ENCODE results near the gene ADCY2.

ADCY2 gene

DNA sequence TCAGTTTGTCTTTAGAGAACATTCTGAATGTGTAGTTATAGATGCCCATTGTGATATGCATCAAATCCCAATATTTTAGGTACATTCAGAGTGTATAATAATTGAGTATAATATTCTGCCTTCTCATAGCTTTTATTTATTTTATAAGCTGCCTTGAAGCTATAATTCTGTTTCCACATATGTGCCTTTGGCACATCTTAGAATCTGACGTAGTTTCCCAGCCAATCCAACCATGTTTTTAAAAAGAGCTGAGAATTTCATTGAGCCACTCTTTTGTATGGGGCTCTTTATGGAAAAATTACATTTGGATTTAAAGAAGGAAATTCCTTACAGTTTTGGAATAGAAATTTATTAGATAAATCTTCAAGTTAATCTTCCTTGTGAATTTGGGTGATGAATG is 65.4 kb downstream of the ADCY2 start:
- Mint-ChIP-seq H3K27ac (no peak overlapping the region), H3K27me3 (no peaks in the 10 kb centered on the region), H3K9me3 (no peaks in the 10 kb centered on the region), H3K4me1 (no peaks in the 10 kb centered on the region), H3K36me3 (no peaks in the 10 kb centered on the region), H3K4me3 (no peak overlapping the region)

DNA sequence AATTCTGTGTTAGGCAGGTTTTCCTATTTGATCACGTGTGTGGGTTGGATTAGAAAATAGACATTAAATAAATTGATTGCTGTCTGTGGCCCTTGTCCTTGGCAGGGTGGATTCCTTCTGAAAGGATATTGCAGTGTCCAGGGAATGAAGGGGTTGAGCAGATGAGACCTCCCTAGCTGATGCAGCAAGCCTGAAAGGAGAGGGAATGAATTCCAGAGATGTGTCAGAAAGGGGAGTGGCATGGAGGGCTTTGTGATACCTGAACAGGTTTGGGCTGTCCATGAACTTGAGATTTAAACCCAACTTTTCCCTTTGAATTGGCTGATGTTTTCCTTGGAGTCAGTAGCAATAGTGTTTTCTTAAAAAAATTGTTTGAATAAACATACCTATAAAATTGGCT is 66.8 kb downstream of the ADCY2 start:
- Mint-ChIP-seq H3K27ac (no peak overlapping the region), H3K27me3 (no peaks in the 10 kb centered on the region), H3K36me3 (no peaks in the 10 kb centered on the region), H3K4me1 (no peaks in the 10 kb centered on the region), H3K4me3 (no peak overlapping the region), H3K9me3 (peaks cover under 1% of the 10 kb centered on the region)

DNA sequence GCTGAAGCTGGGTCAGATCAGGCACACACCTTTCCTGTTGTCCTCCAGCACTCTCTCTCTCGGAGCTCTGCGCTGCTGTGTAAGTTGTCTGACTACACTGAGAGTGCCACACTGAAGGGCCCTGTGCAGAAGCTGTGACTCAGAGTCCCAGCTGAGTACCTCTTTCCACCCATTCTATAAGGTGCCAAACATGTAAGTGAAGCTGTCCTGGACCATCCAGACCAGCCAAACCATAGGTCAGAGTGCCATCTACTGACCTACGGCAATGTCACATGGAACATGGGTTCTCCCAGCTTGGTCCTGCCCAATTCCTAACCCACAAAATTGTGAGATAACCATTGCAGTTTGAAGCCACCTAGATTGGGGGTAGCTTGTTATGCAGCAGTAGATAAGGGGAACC is 68.2 kb downstream of the ADCY2 start:
- Mint-ChIP-seq H3K4me1 (no peaks in the 10 kb centered on the region), H3K27ac (no peak overlapping the region), H3K36me3 (no peaks in the 10 kb centered on the region), H3K27me3 (no peaks in the 10 kb centered on the region), H3K4me3 (no peak overlapping the region), H3K9me3 (peaks cover 5% of the 10 kb centered on the region)

DNA sequence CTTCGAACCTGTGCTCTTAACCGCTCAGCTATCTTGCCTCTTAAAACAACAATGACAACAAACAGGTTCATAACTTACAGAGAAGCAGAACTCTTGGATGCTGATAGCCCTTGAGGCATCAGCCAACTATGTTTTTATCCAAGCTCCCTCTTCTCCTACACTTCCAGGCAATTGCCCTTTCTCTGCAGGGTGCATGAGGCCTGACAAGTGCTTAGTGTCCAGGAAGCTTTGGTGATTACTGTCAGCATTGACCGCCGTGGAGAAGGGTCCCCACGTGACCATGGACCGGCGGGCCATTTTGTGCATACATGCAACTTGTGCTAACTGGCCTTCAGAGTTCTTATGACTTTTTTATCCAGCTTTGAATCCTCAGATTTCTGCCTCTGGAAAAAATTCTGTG is 71.2 kb downstream of the ADCY2 start:
- H3K27me3 Mint-ChIP-seq, result no peaks in the 10 kb centered on the region
- H3K9me3 Mint-ChIP-seq, result peaks cover 9% of the 10 kb centered on the region
- no peaks in the 10 kb centered on the region for H3K4me1 Mint-ChIP-seq
- no peak overlapping the region for H3K27ac Mint-ChIP-seq
- no peaks in the 10 kb centered on the region for H3K36me3 Mint-ChIP-seq
- H3K4me3 Mint-ChIP-seq, result no peak overlapping the region

DNA sequence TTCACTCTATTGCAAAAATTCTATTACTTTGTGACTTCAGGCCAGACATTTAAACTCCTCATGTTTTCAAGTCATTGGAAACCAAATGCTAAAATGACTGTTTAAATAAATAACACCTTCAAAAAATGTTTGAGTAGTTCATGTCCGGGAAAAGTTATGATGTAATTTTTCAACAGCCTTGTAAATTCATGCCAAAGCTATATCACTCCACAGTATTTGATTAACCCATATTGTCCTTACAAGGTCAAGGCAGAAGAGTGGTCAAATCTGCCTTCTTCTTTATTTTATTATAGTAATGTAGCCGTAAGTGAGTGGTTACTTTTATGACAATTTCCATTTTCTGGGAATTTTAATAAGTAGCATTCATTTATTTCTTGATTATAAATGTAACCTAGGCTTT is 72.8 kb downstream of the ADCY2 start:
- Mint-ChIP-seq H3K4me3 (no peak overlapping the region), H3K27me3 (no peaks in the 10 kb centered on the region), H3K27ac (no peak overlapping the region), H3K4me1 (no peaks in the 10 kb centered on the region), H3K9me3 (peaks cover 10% of the 10 kb centered on the region), H3K36me3 (no peaks in the 10 kb centered on the region)

DNA sequence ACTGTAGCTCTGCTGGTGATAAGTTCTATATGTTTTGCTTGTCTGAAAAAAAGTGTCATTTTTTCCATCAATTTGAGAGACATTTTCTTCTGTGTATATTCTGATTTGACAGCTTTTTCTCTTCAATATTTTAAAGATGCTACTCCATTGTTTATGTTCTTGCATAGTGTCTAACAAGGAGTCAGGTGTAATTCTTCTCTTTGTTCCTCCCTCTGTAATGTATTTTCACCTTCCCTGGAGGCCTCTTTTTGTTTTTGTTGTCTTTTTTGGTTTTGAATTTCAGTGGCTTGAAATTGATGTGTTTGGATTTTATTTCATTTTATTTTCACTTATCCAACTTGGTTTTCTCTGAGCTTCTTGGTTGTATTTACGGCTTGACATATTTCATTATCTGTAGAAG is 75.8 kb downstream of the ADCY2 start:
- peaks cover 10% of the 10 kb centered on the region for H3K9me3 Mint-ChIP-seq
- H3K4me1 Mint-ChIP-seq, result no peaks in the 10 kb centered on the region
- H3K4me3 Mint-ChIP-seq, result no peak overlapping the region
- H3K27me3 Mint-ChIP-seq, result no peaks in the 10 kb centered on the region
- no peaks in the 10 kb centered on the region for H3K36me3 Mint-ChIP-seq
- H3K27ac Mint-ChIP-seq, result no peak overlapping the region

DNA sequence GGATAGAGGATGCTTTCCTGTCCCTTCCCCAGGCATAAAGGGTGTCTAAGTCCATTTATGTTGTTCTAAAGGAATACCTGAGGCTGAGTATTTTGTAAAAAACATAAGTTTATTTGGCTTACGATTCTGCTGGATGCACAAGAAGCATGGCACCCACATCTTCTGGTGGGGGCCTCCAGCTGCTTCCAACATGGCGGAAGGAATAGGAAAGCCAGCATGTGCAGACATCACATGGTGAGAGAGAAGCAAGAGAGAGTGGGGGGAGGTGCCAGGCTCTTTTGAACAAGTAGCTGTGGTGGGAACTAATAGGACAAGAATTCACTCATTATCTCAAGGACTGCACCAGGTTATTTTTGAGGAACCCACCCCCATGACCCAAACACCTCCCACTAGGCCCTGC is 77.2 kb downstream of the ADCY2 start:
- no peak overlapping the region for H3K27ac Mint-ChIP-seq
- H3K4me3 Mint-ChIP-seq, result no peak overlapping the region
- H3K4me1 Mint-ChIP-seq, result no peaks in the 10 kb centered on the region
- H3K27me3 Mint-ChIP-seq, result no peaks in the 10 kb centered on the region
- peaks cover 7% of the 10 kb centered on the region for H3K9me3 Mint-ChIP-seq
- no peaks in the 10 kb centered on the region for H3K36me3 Mint-ChIP-seq

DNA sequence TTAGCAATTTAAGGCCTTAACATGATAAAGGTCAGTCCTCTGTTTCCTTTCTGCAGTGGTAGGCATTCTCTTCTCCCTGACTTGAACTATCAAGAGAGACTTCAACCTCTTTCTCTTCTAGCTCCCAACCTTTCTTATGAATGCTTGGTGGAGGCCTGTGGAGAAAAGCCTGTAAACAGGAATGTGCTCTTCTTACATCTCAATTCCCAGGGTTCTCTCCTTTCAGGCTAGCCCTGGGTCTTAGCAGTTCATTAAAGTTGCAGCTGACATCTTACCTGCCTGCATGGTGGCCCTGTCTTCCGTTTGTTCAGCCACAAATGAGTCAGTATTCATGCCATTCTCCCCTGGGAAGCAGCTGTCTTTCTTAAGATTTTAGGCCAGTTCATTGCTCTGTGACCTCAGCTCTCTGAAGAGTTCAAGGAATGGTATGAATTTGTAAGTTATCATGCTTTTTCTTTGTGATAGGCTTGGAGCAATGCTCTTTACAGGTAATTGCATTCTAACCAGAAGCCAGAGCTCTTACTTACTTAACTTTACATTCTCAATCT is 77.8 kb downstream of the ADCY2 start:
- H3K9me3 Mint-ChIP-seq, result peaks cover 5% of the 10 kb centered on the region
- H3K4me3 Mint-ChIP-seq, result no peak overlapping the region
- H3K36me3 Mint-ChIP-seq, result no peaks in the 10 kb centered on the region
- H3K4me1 Mint-ChIP-seq, result no peaks in the 10 kb centered on the region
- no peak overlapping the region for H3K27ac Mint-ChIP-seq
- no peaks in the 10 kb centered on the region for H3K27me3 Mint-ChIP-seq

DNA sequence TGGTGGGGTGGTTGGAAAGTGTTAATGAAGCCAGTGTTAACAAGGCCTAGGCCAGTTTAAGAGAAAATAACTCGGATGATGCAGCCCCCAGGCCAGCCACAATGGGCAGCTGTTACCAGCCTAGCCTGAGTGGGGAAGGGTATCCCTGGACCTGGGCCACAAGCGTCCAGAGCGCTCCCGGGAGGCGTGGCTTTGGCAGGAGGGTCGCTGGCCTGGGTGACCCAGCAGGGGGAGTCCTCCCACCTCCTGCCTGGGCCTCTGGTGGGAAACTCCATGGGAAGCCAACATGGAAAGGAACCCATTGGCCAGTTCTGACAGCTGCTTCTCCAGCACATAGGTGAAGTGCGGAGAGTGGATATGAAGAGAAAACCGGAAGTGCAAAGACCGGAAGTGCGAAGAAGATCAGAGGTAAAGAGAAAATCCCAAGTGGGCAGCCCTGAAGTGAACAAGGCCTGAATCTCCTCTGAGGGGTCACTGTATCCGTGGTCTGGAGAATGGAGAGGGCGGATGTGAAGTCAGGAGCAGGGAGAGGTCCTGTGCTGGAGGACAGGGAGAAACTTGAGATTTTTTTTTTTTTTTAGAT is 79.0 kb downstream of the ADCY2 start:
- Mint-ChIP-seq H3K36me3 (no peaks in the 10 kb centered on the region), H3K9me3 (peaks cover 5% of the 10 kb centered on the region), H3K4me1 (no peaks in the 10 kb centered on the region), H3K27ac (no peak overlapping the region), H3K4me3 (no peak overlapping the region), H3K27me3 (no peaks in the 10 kb centered on the region)

DNA sequence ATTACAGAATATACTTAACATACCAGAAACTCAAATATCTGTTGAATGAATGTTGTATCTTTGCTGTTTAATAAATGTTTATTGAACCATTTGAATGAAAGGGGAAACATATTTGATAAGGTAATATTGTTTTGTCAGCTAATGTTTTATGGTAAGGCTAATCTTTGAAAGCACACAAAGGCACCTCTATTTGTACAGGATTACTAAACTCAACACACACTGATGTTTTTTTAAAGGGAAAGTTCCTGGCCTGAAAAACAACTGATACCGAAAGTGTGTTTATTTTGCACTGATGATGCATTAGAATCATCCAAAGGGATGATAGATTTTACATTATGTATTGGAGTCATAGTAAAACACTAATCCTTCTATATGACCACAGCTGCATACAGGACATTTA is 82.5 kb downstream of the ADCY2 start:
- Mint-ChIP-seq H3K9me3 (no peaks in the 10 kb centered on the region), H3K27ac (no peak overlapping the region), H3K4me3 (no peak overlapping the region), H3K4me1 (no peaks in the 10 kb centered on the region), H3K36me3 (no peaks in the 10 kb centered on the region), H3K27me3 (no peaks in the 10 kb centered on the region)

DNA sequence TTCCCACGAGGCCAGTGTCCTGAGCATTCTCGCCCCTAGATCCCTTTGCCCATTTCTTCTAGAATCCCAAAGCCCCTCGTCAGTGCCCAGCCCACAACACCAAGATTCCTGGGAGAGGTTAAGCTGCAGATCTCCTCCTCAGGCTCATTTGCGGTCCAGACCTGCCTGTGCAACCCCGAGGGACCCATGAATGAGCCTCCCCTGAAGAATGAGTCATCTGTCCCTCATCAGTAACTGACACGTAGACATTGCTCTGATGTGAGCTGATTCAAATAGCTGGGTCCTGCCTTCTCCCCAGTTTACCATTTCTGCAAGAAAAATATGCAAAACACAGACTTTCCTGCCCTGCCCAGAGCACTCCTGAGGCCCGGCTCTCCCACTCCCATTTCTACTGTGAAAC is 92.8 kb downstream of the ADCY2 start:
- H3K27me3 Mint-ChIP-seq, result peaks cover 5% of the 10 kb centered on the region
- H3K36me3 Mint-ChIP-seq, result no peaks in the 10 kb centered on the region
- H3K27ac Mint-ChIP-seq, result no peak overlapping the region
- H3K4me1 Mint-ChIP-seq, result no peaks in the 10 kb centered on the region
- peaks cover 10% of the 10 kb centered on the region for H3K9me3 Mint-ChIP-seq
- no peak overlapping the region for H3K4me3 Mint-ChIP-seq

DNA sequence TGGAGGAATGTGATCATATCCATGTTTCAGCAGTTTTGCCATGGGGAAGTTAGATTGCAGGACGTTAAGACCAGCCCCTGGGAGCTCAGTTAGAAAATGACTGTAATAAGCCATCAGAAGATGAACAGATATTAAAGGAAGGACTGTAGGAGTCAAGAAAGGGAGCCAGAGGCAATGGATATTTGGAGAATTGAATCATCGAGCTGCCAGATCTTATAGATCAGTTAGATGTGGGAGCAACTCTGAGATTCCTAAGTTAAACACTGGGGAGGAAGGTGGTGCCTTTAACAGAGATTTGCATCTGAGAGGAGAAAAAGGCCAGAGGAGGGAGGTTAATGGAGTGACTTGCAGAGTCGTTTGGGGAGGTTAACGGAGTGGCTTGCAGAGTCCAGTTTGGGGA is 96.4 kb downstream of the ADCY2 start:
- peaks cover 2% of the 10 kb centered on the region for H3K27me3 Mint-ChIP-seq
- H3K4me1 Mint-ChIP-seq, result no peaks in the 10 kb centered on the region
- no peak overlapping the region for H3K4me3 Mint-ChIP-seq
- H3K27ac Mint-ChIP-seq, result no peak overlapping the region
- H3K9me3 Mint-ChIP-seq, result peaks cover 10% of the 10 kb centered on the region
- no peaks in the 10 kb centered on the region for H3K36me3 Mint-ChIP-seq

DNA sequence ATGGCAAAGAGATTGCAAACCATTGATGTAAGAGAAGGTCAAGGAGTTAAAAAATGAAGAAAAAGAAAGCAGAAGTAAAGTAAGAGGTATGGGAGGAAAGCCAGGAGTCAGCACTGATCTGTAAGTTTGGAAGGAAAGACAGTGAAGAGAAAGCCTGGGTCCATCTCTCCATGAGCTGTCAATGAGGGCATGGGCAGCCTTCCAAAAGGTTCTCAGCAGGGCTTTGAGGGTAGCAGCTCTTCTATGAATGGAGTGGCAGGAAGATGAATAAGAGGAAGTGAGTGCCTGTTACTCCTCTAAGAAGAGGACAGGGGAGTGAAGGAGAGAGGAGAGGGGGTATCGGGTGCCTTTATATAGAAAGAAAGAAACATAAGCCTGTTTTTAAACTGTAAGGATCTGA is 97.1 kb downstream of the ADCY2 start:
- Mint-ChIP-seq H3K4me3 (no peak overlapping the region), H3K9me3 (peaks cover 10% of the 10 kb centered on the region), H3K4me1 (no peaks in the 10 kb centered on the region), H3K27ac (no peak overlapping the region), H3K36me3 (no peaks in the 10 kb centered on the region), H3K27me3 (peaks cover 2% of the 10 kb centered on the region)

DNA sequence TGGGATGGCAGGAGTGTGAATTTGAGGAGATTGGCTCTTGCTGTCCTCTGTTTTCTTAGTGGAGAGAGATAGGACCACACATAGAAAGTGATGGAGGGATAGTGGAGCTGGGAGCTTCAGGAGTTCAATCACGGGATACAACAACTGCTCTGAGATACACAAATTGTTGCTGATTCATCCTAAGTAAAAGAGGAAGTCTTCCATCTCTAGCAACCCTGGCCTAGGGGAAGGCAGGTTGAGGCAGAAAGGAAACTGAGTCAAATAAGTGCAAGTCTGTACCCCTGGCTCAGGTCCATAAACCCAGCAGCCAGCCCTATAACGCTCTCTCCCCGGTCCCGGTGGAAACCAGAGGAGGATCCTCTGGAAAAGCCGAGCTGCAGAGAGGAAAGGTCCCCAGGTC is 97.7 kb downstream of the ADCY2 start:
- peaks cover 2% of the 10 kb centered on the region for H3K27me3 Mint-ChIP-seq
- H3K9me3 Mint-ChIP-seq, result peaks cover 10% of the 10 kb centered on the region
- no peaks in the 10 kb centered on the region for H3K36me3 Mint-ChIP-seq
- no peaks in the 10 kb centered on the region for H3K4me1 Mint-ChIP-seq
- H3K4me3 Mint-ChIP-seq, result no peak overlapping the region
- no peak overlapping the region for H3K27ac Mint-ChIP-seq

DNA sequence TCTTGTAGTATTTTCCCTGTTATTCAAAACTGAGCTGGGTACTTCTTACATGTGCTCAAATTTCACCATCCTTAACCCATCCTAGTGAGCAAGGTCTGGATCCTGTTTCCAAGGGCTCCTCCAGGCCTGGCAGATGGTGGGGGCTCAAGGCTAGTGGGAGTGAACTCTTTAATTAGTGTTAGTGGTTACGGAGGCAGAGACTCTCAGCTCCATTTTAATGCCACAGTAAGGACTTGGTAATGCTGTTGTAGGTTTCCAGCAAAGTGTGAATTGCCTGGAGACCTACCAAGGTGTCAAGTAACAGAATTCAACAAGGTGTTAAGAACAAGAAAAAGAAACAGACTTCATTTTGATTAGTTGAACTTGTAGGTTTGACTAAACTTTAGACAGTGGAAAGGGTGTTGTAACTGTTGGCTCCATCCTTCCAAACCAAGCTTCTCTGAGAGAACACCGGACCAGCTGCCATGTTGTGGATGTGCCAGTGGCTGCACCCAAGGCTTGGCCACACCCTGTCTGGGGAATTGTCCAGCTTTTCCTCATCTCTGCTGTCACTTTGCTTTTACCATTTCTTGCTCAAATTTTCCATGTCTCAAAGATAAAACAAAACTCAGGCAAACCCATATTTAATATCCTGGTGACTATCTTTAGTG is 98.7 kb downstream of the ADCY2 start:
- no peak overlapping the region for H3K27ac Mint-ChIP-seq
- H3K4me1 Mint-ChIP-seq, result no peaks in the 10 kb centered on the region
- peaks cover 3% of the 10 kb centered on the region for H3K9me3 Mint-ChIP-seq
- no peaks in the 10 kb centered on the region for H3K36me3 Mint-ChIP-seq
- H3K4me3 Mint-ChIP-seq, result no peak overlapping the region
- no peaks in the 10 kb centered on the region for H3K27me3 Mint-ChIP-seq

DNA sequence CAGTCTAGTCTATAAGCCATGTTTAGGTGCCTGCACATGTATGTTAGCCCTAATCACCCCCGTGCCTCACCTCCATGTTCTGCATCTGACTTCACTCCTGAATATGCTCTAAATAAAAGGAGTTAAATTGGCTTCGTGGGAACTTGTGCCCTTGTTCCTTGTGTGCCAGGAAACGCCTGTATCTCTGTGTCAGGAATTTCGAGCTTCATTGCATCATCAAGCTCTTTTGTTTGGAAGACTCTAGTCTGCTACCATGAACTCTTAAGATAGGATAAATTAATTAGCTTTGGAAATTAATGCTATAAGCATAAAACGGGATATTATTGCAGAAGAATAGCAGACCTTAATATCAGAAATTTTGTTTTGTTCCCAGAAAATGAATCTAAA is 99.2 kb downstream of the ADCY2 start:
- Mint-ChIP-seq H3K9me3 (no peaks in the 10 kb centered on the region), H3K4me3 (no peak overlapping the region), H3K27ac (no peak overlapping the region), H3K36me3 (no peaks in the 10 kb centered on the region), H3K4me1 (no peaks in the 10 kb centered on the region), H3K27me3 (no peaks in the 10 kb centered on the region)

DNA sequence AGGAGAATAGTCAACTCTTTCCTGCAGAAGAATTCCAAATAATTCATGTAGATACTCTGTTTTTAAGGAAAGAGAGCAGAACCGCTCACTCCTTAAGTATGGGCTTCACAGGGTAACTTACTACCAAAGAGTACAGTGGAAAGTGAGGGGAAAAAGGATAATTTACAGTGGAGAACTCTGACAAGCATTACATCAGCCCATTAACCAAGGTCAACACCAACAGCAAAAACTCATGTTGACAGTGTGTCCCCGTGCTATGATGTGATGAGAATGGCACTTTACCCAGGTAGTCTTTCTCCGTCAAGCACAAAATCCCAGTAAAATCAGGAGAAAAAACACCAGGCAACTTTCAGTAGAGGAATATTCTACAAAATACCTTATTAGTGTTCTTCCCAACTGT is 104.3 kb downstream of the ADCY2 start:
- Mint-ChIP-seq H3K9me3 (no peaks in the 10 kb centered on the region), H3K27ac (no peak overlapping the region), H3K4me3 (no peak overlapping the region), H3K4me1 (no peaks in the 10 kb centered on the region), H3K36me3 (no peaks in the 10 kb centered on the region), H3K27me3 (no peaks in the 10 kb centered on the region)
